A549 (cell line): ENCODE measurements around the gene DNAJB13. TPM values are rescaled to one million over a fixed set of nuclear protein-coding genes. Genes with fewer than 3 reads are reported as not detected.

Experiments used
- ATAC-seq, 2 experiments: fragments of 200-7000 bp in 1 of 2; fragments of >200 bp in 1 of 2; cut with Nextera tagmentation in 1 of 2; cut with Tn5 transposase in 1 of 2; 3 replicates each; pipeline versions ENCODE4 v1.8.0 to v1.9.1; 2018 to 2020; ENCODE audit warnings: mild to moderate bottlenecking in 1 of 2, moderate library complexity in 1 of 2
- CTCF ChIA-PET: fragments of 300-600 bp; sonication (Branson Sonifier 250); formaldehyde crosslinking; extraction: SDS; loops from one replicate; lab custom pipeline; 2021; ENCODE audit warnings: antibody characterized with exemption, inconsistent platforms; lab: Yijun Ruan, JAX
- POLR2A ChIA-PET: fragments of 350-600 bp; formaldehyde crosslinking; extraction: SDS; loops from one replicate; lab custom pipeline; 2021; ENCODE audit warnings: antibody characterized with exemption, inconsistent platforms; lab: Yijun Ruan, JAX
- DNase-seq, 2 experiments: peaks; one replicate each; pipeline versions ENCODE4 v3.0.0 to v3.0.0-alpha.2; 2011 to 2016; ENCODE audit warnings: low read depth in 1 of 2, low spot score in 1 of 2
- FAIRE-seq: peaks from 2 replicates; lab custom pipeline; 2011; peaks lifted over from hg19 to GRCh38; lab: Jason Lieb, UNC
- H3K27ac ChIP-seq, 2 experiments: fragments of >200 bp; sonication (Bioruptor Twin); formaldehyde crosslinking; 3 replicates each; pipeline ENCODE4 v1.5.1; 2016 to 2017
- H3K4me1 ChIP-seq: fragments of >200 bp; sonication (Bioruptor Twin); formaldehyde crosslinking; 3 replicates; pipeline ENCODE4 v1.6.1; 2016
- H3K4me2 ChIP-seq: fragments of >200 bp; sonication (Bioruptor Twin); formaldehyde crosslinking; 3 replicates; pipeline ENCODE4 v1.6.1; 2016
- H3K4me3 ChIP-seq: fragments of >200 bp; sonication (Bioruptor Twin); formaldehyde crosslinking; 3 replicates; pipeline ENCODE4 v1.5.1; 2016
- H3K9me3 ChIP-seq: fragments of >200 bp; sonication (Bioruptor Twin); formaldehyde crosslinking; 3 replicates; pipeline ENCODE4 v1.6.1; 2016
- ATOH8 ChIP-seq: fragments of 250-450 bp; sonication (Bioruptor Pico); IDR thresholded peaks from 2 replicates; pipeline ENCODE4 v1.5.0; 2020; ENCODE audit warnings: low read depth, mild to moderate bottlenecking, moderate library complexity
- CBX8 ChIP-seq: fragments of 200-600 bp; sonication (generic); IDR thresholded peaks from 2 replicates; pipeline ENCODE4 v1.6.1; 2016
- CHD4 ChIP-seq: fragments of 200-600 bp; sonication (generic); IDR thresholded peaks from 2 replicates; pipeline ENCODE4 v1.6.1; 2016; ENCODE audit warnings: antibody characterized with exemption, mild to moderate bottlenecking, borderline replicate concordance
- EHF ChIP-seq: fragments of 250-450 bp; sonication (Bioruptor Pico); IDR thresholded peaks from 2 replicates; pipeline ENCODE4 v1.5.0; 2020; ENCODE audit warnings: mild to moderate bottlenecking
- ELK1 ChIP-seq: fragments of 150-350 bp; IDR thresholded peaks from 2 replicates; pipeline ENCODE4 v1.6.1; 2014; ENCODE audit warnings: low read depth, mild to moderate bottlenecking, low read length
- ESRRA ChIP-seq: fragments of 150-350 bp; IDR thresholded peaks from 2 replicates; pipeline ENCODE4 v1.6.1; 2014; ENCODE audit warnings: mild to moderate bottlenecking, low read length, borderline replicate concordance
- FOSL2 ChIP-seq, 2 experiments: fragments of 450-650 bp in 1 of 2; fragments of >200 bp in 1 of 2; sonication (Bioruptor Twin) in 1 of 2; formaldehyde crosslinking; IDR thresholded peaks; 2 replicates each; pipeline versions ENCODE4 v1.5.0 to v1.6.1; 2016 to 2020; ENCODE audit warnings: mild to moderate bottlenecking in 1 of 2, moderate library complexity in 1 of 2
- HDAC2 ChIP-seq: fragments of 200-600 bp; sonication (generic); IDR thresholded peaks from 2 replicates; pipeline ENCODE4 v1.6.1; 2016
- HOXA7 ChIP-seq: fragments of 250-450 bp; sonication (Bioruptor Pico); IDR thresholded peaks from 2 replicates; pipeline ENCODE4 v1.5.0; 2020; ENCODE audit warnings: mild to moderate bottlenecking, moderate library complexity
- JUN ChIP-seq, 2 experiments: fragments of >200 bp; sonication (Bioruptor Twin); formaldehyde crosslinking; IDR thresholded peaks; 2 replicates in 1 of 2; 3 replicates in 1 of 2; pipeline ENCODE4 v1.6.1; 2016 to 2017
- JUNB ChIP-seq: fragments of >200 bp; sonication (Bioruptor Twin); formaldehyde crosslinking; IDR thresholded peaks from 2 replicates; pipeline ENCODE4 v1.6.1; 2016
- KDM1A ChIP-seq: fragments of 200-600 bp; sonication (generic); IDR thresholded peaks from 2 replicates; pipeline ENCODE4 v1.6.1; 2016; ENCODE audit warnings: low read depth, mild to moderate bottlenecking
- KDM5A ChIP-seq: fragments of 200-600 bp; sonication (generic); IDR thresholded peaks from 2 replicates; pipeline ENCODE4 v1.6.1; 2016; ENCODE audit warnings: antibody characterized with exemption, mild to moderate bottlenecking
- MAFK ChIP-seq: fragments of 450-650 bp; IDR thresholded peaks from 2 replicates; pipeline ENCODE4 v1.6.1; 2014; ENCODE audit not compliant: partially characterized antibody
- MAX ChIP-seq: IDR thresholded peaks from 2 replicates; pipeline ENCODE4 v1.6.1; 2012
- NFE2L2 ChIP-seq: fragments of 150-350 bp; conservative IDR thresholded peaks from 2 replicates; pipeline ENCODE4 v1.6.1; 2014; ENCODE audit warnings: low read length
- RARB ChIP-seq: fragments of 250-450 bp; sonication (Bioruptor Pico); IDR thresholded peaks from 2 replicates; pipeline ENCODE4 v1.8.0; 2021; ENCODE audit warnings: mild to moderate bottlenecking, moderate library complexity
- REST ChIP-seq: fragments of 200-600 bp; sonication (generic); IDR thresholded peaks from 2 replicates; pipeline ENCODE4 v1.6.1; 2016; ENCODE audit warnings: antibody characterized with exemption, mild to moderate bottlenecking, moderate library complexity
- SMC3 ChIP-seq: fragments of >200 bp; sonication (Bioruptor Twin); formaldehyde crosslinking; IDR thresholded peaks from 3 replicates; pipeline ENCODE4 v1.6.1; 2018; ENCODE audit warnings: inconsistent platforms
- ZNF302 ChIP-seq: fragments of 250-450 bp; sonication (Bioruptor Pico); IDR thresholded peaks from 2 replicates; pipeline ENCODE4 v1.9.0; 2021; ENCODE audit warnings: inconsistent platforms, mild to moderate bottlenecking, moderate library complexity
- ZSCAN20 ChIP-seq: fragments of 250-450 bp; sonication (Bioruptor Pico); IDR thresholded peaks from 2 replicates; pipeline ENCODE4 v1.8.0; 2022; ENCODE audit warnings: mild to moderate bottlenecking, moderate library complexity
- WGBS: methylation state at CpG from one replicate; pipeline ENCODE4 v1.1.6; 2017; ENCODE audit errors: missing lambda C conversion rate; 5-methylcytosine and 5-hydroxymethylcytosine counted together
- polyA plus RNA-seq, 4 experiments: library from polyadenylated mRNA; depleted of rRNA in 3 of 4; stranded (reverse); fragments of >200 nt; fragmentation: RNase III in 1 of 4; extraction: RNeasy Plus Mini Kit Qiagen cat#74134 plus additional on column Dnase treatment in 1 of 4; gene quantifications; 2 replicates in 3 of 4; 3 replicates in 1 of 4; pipeline ENCODE4 v1.2.3, GENCODE V29; 2011 to 2017

Gene DNAJB13
- polyA plus RNA-seq, 2 of the 4 experiments (the other 2 are of a cell fraction), result 0.75 to 0.90 TPM

GRCh38 chr11:74017631-74018030 is 66.8 kb downstream of the DNAJB13 start:
- no peak overlapping the region for H3K4me2 ChIP-seq
- CTCF ChIA-PET, result interaction anchor here (0.7 to 1.2 kb wide), 2 partner anchors 28 to 1229 kb away, joined by 3 read pairs; no protein-coding TSS in a partner anchor
- H3K9me3 ChIP-seq, result no peaks in the 10 kb centered on the region
- POLR2A ChIA-PET, result no interaction called here
- peaks cover 7% of the 10 kb centered on the region; the same call in 2 of the 3 replicates for H3K4me1 ChIP-seq
- no peak overlapping the region for H3K27ac ChIP-seq
- no peak for TF ChIP-seq RARB (CRISPR knock-in tag)
- TF ChIP-seq ESRRA, result no peak
- TF ChIP-seq HDAC2, result no peak
- TF ChIP-seq ZSCAN20 (CRISPR knock-in tag), result no peak
- no peak for TF ChIP-seq HOXA7 (CRISPR knock-in tag)
- no peak for TF ChIP-seq CBX8
- no peak for TF ChIP-seq JUN (IDR thresholded peaks at IDR 0.05)
- no peak for TF ChIP-seq FOSL2 (IDR thresholded peaks at IDR 0.05)
- TF ChIP-seq FOSL2 (CRISPR knock-in tag; IDR thresholded peaks at IDR 0.05), result no peak
- no peak for TF ChIP-seq EHF (CRISPR knock-in tag)
- TF ChIP-seq SMC3, result no peak
- no peak for TF ChIP-seq MAX
- TF ChIP-seq REST, result no peak
- no peak for TF ChIP-seq ATOH8 (CRISPR knock-in tag)
- no peak for TF ChIP-seq KDM5A
- no peak for TF ChIP-seq NFE2L2
- TF ChIP-seq KDM1A, result no peak
- no peak for TF ChIP-seq CHD4
- TF ChIP-seq ZNF302 (CRISPR knock-in tag), result no peak
- WGBS, result 85% methylated on average over 3 of the region's 3 CpGs
- DNase-seq, result no peak
- no peak for FAIRE-seq
- ATAC-seq, result no peak
- H3K4me3 ChIP-seq, result no peak overlapping the region

GRCh38 chr11:74018331-74019005 is 67.6 kb downstream of the DNAJB13 start:
- ATAC-seq, result peak in 1 of 2 experiments; percentile 60; a peak in 3 of 6 replicates
- POLR2A ChIA-PET, result no interaction called here
- FAIRE-seq, result no peak

More at GRCh38 chr11:74018331-74019005, 67.6 kb downstream of the DNAJB13 start:
- H3K9me3 ChIP-seq, result no peaks in the 10 kb centered on the region
- peak overlapping the region; percentile 14 to 56; a peak in 4 of 6 replicates for H3K27ac ChIP-seq
- no peak for DNase-seq
- TF ChIP-seq JUNB (no peak), REST (no peak), SMC3 (no peak), MAFK (no peak), ELK1 (no peak)
- TF ChIP-seq, all 56 proteins: peak for 0
- Histone ChIP-seq H3K4me1 (peaks cover 7% of the 10 kb centered on the region; the same call in 2 of the 3 replicates), H3K4me3 (no peak overlapping the region), H3K4me2 (no peak overlapping the region)
- CTCF ChIA-PET, result interaction anchor here (0.5 to 1.6 kb wide), 4 partner anchors 24 to 435 kb away, joined by 3 to 4 read pairs (median 3); no protein-coding TSS in a partner anchor
- 88% methylated on average over 9 of the region's 9 CpGs for WGBS
